GM19438 (cell line): ENCODE data around the gene SSUH2.

Experiments used
- ATAC-seq: cut with Tn5 transposase; IDR thresholded peaks from one replicate; pipeline ENCODE4 v1.9.1; 2021; ENCODE audit warnings: low read depth; ENCODE audit not compliant: unreplicated experiment

SSUH2 gene

DNA sequence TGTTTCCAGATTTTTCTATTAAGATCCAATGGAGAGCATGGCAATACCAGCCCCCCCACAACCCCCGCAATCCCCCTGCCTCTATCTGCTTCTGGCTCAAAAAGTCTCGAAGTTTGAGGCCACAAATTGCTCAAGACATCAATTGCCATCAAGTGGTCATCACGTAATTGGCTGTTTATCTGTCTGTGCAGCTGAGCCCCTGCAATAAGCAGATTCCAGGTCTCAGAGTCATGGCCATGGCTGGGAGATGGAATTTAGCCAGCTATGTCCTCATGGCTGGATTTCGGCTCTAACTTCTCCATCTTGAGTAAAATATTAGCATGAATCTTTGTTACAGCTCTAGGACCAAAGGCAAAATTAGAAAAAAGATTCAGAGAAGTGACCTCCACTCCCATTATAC is 22.7 kb downstream of the SSUH2 start:
- no peak for ATAC-seq

GRCh38 chr3:8621141-8621540 is 23.5 kb downstream of the SSUH2 start:
- ATAC-seq = no peak

GRCh38 chr3:8619548-8619947 is 25.1 kb downstream of the SSUH2 start:
- no peak for ATAC-seq

DNA sequence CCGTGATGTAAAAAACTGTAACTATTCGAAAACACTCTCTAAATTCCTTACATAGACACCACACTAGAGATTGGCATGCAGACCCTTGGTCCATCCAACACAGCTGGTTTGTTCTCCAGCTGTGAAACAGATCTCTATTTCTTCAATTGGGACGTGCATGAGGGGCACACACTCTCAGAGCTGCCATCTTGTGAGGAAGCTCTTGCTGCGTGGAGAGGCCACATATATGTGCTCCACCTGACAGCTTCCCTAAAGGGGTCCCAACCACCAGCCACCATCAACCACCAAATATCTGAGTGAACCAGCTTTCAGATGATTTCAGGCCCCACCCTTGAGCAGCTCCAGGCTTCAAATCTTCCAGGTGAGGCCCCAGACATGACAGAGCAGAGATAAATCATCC is 25.6 kb downstream of the SSUH2 start:
- no peak for ATAC-seq

DNA sequence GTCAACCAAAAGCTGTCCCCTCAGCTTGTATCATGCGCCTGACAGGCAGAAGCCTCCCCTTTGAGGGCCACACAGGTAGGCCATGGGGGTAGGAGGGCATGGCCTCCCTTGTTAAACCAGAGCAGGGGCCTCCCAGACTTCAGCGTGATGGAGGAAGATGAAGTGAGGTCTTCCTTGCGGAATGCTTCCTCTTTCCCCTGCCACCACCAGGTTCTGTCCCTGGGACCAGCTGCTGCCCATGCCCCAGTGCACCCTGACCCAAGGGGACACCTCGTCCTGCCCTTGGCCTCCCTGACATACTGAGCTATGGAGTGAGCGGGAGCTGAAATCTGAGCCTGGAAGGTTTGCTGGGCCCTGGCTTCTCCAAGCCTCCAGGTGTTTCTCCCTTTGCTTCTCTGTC is 26.7 kb downstream of the SSUH2 start:
- ATAC-seq = no peak

DNA sequence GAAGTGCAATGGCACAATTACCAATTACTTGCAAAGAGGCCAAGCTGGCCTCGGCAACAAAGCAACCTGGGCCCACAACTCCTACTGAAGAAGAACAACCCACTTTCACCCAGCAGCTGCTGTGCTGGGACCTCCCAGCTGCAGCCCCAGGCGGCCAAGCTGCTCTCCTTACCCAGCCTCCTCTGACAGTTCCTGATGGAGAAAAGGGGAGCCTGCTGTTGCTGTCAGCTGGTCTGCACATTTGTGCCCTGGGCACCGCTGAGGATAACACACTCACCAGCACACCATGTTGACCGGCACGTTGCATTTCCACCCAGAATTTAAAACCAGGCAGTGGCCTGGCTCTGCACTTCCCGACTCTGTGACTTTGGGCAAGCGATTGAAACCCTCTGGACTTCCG is 33.6 kb downstream of the SSUH2 start:
- ATAC-seq = no peak

GRCh38 chr3:8608791-8609467 is 35.7 kb downstream of the SSUH2 start:
- ATAC-seq = no peak

DNA sequence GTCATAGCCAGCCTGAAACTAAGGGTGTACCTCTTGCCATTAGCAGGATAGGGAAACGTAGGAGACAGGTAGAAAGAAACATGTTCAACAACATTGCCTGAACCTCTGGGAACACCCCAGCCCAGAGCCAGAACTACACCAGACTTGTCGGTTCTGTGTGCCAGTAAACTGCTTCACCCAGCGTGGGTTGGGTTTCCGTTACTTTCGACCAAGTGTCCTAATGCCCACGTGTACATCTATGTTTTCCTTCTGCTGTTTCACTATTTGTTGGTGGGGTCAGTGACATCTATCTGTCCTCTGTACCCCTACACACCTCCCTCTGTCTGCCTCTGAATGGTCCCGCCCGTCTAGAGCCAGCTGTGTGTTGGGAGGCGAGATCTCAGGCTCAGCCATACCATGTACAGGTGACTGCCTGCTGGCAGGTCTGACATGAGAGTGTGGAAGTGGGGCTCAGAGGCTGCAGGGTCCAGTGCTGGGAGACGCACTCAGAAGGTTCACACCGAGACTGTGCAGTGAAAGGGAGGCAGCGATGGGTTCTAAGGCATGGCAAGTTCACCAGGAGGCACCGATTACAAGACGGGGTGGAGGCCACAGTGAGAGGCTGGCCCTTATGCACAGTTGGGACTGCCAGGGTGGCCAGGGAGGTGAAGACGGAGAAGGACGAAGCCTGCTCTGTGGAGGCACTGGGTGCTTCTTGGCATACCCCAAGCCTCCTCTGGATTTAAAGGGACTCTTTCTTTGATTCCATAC is 36.4 kb downstream of the SSUH2 start:
- ATAC-seq = no peak

GRCh38 chr3:8607234-8608040 is 37.2 kb downstream of the SSUH2 start:
- ATAC-seq = no peak

DNA sequence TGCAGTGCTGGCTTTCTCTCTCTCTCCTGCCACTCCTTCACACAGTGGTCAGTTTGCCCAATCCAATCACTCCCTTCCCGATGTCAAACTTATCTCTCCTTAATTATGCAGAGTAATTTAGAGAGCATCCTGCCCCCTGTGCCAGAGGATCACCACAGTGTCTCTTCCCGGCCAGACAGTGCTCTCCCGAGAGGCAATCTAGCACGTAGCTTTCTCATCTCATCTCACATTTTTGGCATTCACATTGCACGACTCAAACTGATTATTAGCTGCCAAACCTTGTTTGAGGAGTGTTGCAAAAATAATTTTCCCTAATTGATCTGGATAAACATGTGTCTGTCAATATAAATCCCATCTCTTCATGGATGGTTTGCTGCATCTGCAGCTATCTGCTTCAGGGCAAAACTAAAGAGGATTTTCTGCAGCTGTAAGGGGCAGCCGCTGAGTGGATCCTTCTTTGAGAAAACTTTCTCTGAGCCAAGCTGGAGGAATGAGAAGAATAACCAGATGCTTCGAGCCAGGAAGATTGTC is 37.8 kb downstream of the SSUH2 start:
- no peak for ATAC-seq

GRCh38 chr3:8604988-8605387 is 39.6 kb downstream of the SSUH2 start:
- no peak for ATAC-seq

GRCh38 chr3:8604006-8604405 is 40.6 kb downstream of the SSUH2 start:
- no peak for ATAC-seq

- no peak for ATAC-seq
Observed at GRCh38 chr3:8603115-8603710, 41.4 kb downstream of the SSUH2 start.

DNA sequence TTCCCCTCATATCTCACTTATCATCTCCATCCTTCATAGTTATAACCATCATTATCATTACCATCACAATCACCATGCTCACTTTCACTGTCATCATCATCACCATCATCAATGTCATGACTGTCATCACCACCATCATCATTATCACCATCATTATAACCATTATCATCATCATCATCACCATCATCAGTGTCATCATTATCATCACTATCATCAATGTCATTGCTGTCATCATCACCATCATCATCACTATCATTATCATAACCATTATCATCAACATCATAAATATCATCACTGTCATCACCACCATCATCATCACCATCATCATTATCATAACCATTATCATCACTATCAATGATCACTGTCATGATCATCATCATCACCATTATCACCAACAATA is 44.1 kb downstream of the SSUH2 start:
- no peak for ATAC-seq

GRCh38 chr3:8599146-8599545 is 45.5 kb downstream of the SSUH2 start:
- ATAC-seq = no peak

DNA sequence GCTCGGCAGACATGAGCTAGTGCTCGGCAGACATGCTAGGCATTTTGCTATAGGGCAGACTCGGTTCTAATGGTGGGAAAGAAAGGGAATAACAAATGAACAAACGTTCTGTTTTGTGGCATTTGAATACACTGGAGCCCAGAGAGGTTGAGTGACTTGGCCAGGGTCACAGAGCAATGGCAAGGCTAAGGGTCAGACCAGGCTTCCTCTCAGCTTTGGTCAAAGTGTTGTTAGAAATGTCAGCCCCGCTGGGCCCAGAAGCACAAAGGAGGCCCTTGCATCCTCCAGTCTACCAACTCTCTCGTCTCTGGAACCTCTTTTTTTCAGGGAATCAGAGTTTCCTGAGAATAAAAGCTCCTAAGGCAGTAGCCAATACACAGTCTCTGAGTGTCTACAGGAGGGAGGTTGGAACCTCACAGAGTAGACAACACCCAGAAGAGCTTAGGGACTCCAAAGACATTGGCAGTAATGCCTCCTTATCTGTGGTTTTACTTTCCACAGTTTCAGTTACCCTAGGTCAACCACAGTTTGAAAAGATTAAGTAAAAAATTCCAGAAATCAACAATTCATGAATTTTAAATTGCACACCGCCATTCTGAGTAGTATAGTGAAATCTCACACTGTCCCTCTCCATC is 47.3 kb downstream of the SSUH2 start:
- no peak for ATAC-seq

- no peak for ATAC-seq
Observed at GRCh38 chr3:8596321-8597218, 48.0 kb downstream of the SSUH2 start.

- ATAC-seq = no peak
Observed at GRCh38 chr3:8595695-8596115, 48.9 kb downstream of the SSUH2 start.

- no peak for ATAC-seq
Observed at GRCh38 chr3:8595252-8595651, 49.3 kb downstream of the SSUH2 start.
